Activated B cell treated with CpG ODN at 0.5 μM for 24 hours (primary cell): ENCODE measurements around the gene CCDC88B. TPM values are rescaled to one million over a fixed set of nuclear protein-coding genes. Genes with fewer than 3 reads are reported as not detected.

Experiments
- ATAC-seq: fragments of 200-7000 bp; cut with Tn5 transposase; one replicate; pipeline ENCODE4 v1.10.0; 2021; ENCODE audit warnings: low read depth, mild to moderate bottlenecking, moderate library complexity
- CTCF ChIA-PET: fragments of 350-600 bp; sonication (Branson Sonifier 250); formaldehyde crosslinking; loops from one replicate; lab custom pipeline; 2021; ENCODE audit warnings: antibody characterized with exemption; lab: Charles Lee
- POLR2A ChIA-PET: fragments of 350-600 bp; sonication (Branson Sonifier 250); formaldehyde crosslinking; loops from one replicate; lab custom pipeline; 2021; ENCODE audit warnings: antibody characterized with exemption; lab: Charles Lee
- DNase-seq: peaks from one replicate; pipeline ENCODE4 v3.0.0; 2022
- H3K27ac Mint-ChIP-seq: one replicate; pipeline ENCODE4 v1.8.0; 2020; ENCODE audit warnings: mixed read lengths
- H3K27me3 Mint-ChIP-seq: one replicate; pipeline ENCODE4 v1.8.0; 2021; ENCODE audit warnings: mixed read lengths
- H3K36me3 Mint-ChIP-seq: one replicate; pipeline ENCODE4 v1.8.0; 2021; ENCODE audit warnings: low read depth, mixed read lengths
- H3K4me1 Mint-ChIP-seq: one replicate; pipeline ENCODE4 v1.8.0; 2021; ENCODE audit warnings: mixed read lengths
- H3K4me3 Mint-ChIP-seq: one replicate; pipeline ENCODE4 v1.8.0; 2020; ENCODE audit warnings: mild to moderate bottlenecking, mixed read lengths
- H3K9me3 Mint-ChIP-seq: one replicate; pipeline ENCODE4 v1.8.0; 2020; ENCODE audit warnings: mixed read lengths
- CTCF ChIP-seq: fragments of 200-600 bp; IDR thresholded peaks from one replicate; pipeline ENCODE4 v1.8.0; 2022; ENCODE audit warnings: antibody characterized with exemption, mild to moderate bottlenecking
- intact Hi-C: fragments of 100-400 bp; cut with micrococcal nuclease; formaldehyde crosslinking; loops from one replicate; pipeline ENCODE4 v1.15.1; 2024
- total RNA-seq: library from RNA; stranded (reverse); gene quantifications from 2 replicates; pipeline ENCODE4 v1.2.3, GENCODE V29; 2022

Gene CCDC88B
- total RNA-seq, 1 donor from 2014 or later = 201 TPM

GRCh38 chr11:64381350-64381749 is 41.3 kb downstream of the CCDC88B start:
- no peaks in the 10 kb centered on the region for H3K9me3 Mint-ChIP-seq
- DNase-seq = no peak
- CTCF ChIA-PET = no interaction called here
- H3K4me3 Mint-ChIP-seq = no peak overlapping the region
- no peaks in the 10 kb centered on the region for H3K36me3 Mint-ChIP-seq
- intact Hi-C loops = no loop called here
- POLR2A ChIA-PET = no interaction called here
- TF ChIP-seq CTCF = no peak
- ATAC-seq = no peak
- H3K27me3 Mint-ChIP-seq = no peaks in the 10 kb centered on the region
- H3K4me1 Mint-ChIP-seq = peaks cover 12% of the 10 kb centered on the region
- H3K27ac Mint-ChIP-seq = no peak overlapping the region

GRCh38 chr11:64382047-64382446 is 42.0 kb downstream of the CCDC88B start:
- no peak for TF ChIP-seq CTCF
- Mint-ChIP-seq H3K9me3 (no peaks in the 10 kb centered on the region), H3K4me3 (no peak overlapping the region), H3K27ac (no peak overlapping the region), H3K27me3 (no peaks in the 10 kb centered on the region), H3K4me1 (peaks cover 13% of the 10 kb centered on the region), H3K36me3 (no peaks in the 10 kb centered on the region)
- ChIA-PET CTCF (no interaction called here), POLR2A (interaction anchor here (0.6 kb wide), 1 partner anchor 23 kb away, joined by 3 read pairs; no protein-coding TSS in a partner anchor)
- intact Hi-C loops = no loop called here
- DNase-seq = no peak
- ATAC-seq = no peak

DNA sequence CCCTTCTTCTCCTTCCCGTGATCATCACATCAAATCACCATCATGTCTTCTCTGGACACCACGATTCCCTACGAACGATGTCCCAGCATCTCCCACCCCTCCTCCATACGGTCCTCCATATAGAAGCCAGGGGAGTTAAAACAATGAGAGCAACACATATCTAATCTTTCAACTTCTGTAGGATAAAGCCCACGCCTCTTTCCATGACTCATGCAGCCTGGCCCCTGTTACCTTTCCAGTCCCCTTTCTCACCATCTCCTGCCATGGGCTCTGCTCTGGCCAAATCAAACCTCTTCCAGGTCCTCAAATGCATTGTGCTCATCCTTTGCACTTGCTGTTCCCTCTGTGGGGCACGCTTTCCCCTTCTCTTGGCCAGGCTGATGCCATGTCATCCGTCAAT is 42.6 kb downstream of the CCDC88B start:
- CTCF ChIA-PET = no interaction called here
- H3K9me3 Mint-ChIP-seq = no peaks in the 10 kb centered on the region
- no peak overlapping the region for H3K4me3 Mint-ChIP-seq

GRCh38 chr11:64383580-64383979 is 43.6 kb downstream of the CCDC88B start:
- DNase-seq (no peak), ATAC-seq (no peak)
- CTCF ChIA-PET = no interaction called here
- no peaks in the 10 kb centered on the region for H3K36me3 Mint-ChIP-seq
- POLR2A ChIA-PET = no interaction called here
- H3K27me3 Mint-ChIP-seq = peaks cover 1% of the 10 kb centered on the region
- no peaks in the 10 kb centered on the region for H3K9me3 Mint-ChIP-seq
- intact Hi-C loops = no loop called here
- H3K4me1 Mint-ChIP-seq = peaks cover 13% of the 10 kb centered on the region
- H3K4me3 Mint-ChIP-seq = no peak overlapping the region
- TF ChIP-seq CTCF = no peak
- H3K27ac Mint-ChIP-seq = no peak overlapping the region

More for the DNA sequence above, 42.6 kb downstream of the CCDC88B start:
- no peak overlapping the region for H3K27ac Mint-ChIP-seq
- ATAC-seq (no peak), DNase-seq (no peak)
- no peak for TF ChIP-seq CTCF
- intact Hi-C loops = no loop called here
- H3K27me3 Mint-ChIP-seq = no peaks in the 10 kb centered on the region
- POLR2A ChIA-PET = interaction anchor here (0.6 kb wide), 1 partner anchor 23 kb away, joined by 3 read pairs; no protein-coding TSS in a partner anchor
- peaks cover 13% of the 10 kb centered on the region for H3K4me1 Mint-ChIP-seq
- H3K36me3 Mint-ChIP-seq = no peaks in the 10 kb centered on the region

- no peak for TF ChIP-seq CTCF
- intact Hi-C loops = no loop called here
- ChIA-PET CTCF (no interaction called here), POLR2A (interaction anchor here (0.5 kb wide), 1 partner anchor 176 kb away, joined by 4 read pairs; no protein-coding TSS in a partner anchor)
- Mint-ChIP-seq H3K27ac (no peak overlapping the region), H3K4me3 (no peak overlapping the region), H3K9me3 (no peaks in the 10 kb centered on the region), H3K27me3 (peaks cover 2% of the 10 kb centered on the region), H3K4me1 (peaks cover 13% of the 10 kb centered on the region), H3K36me3 (no peaks in the 10 kb centered on the region)
- no peak for DNase-seq
- no peak for ATAC-seq
Measured at GRCh38 chr11:64384028-64384737, 44.2 kb downstream of the CCDC88B start.
